ENCODE measurements around the gene EIF4E. TPM values are rescaled to one million over a fixed set of nuclear protein-coding genes. Genes with fewer than 3 reads are reported as not detected.
"Not testable (repeated sequence)": the region's sequence is repeated elsewhere in the genome, so short reads cannot be mapped to it uniquely, and the experiment has no call there.

The EIF4E gene
- total and polyA plus RNA-seq, 2 experiments from 2014 or later: 122 to 124 TPM

- no peaks in the 10 kb centered on the region for H3K9me2 ChIP-seq (replicated peaks; ENCODE audit: insufficient read depth)
- no peak overlapping the region for H3K4me2 ChIP-seq
- H2AFZ ChIP-seq: no peak overlapping the region
- no peak overlapping the region for H3K27ac ChIP-seq
- no peaks in the 10 kb centered on the region for H4K20me1 ChIP-seq (ENCODE audit: insufficient read depth, poor library complexity, severe bottlenecking)
- no peaks in the 10 kb centered on the region for H3K27me3 ChIP-seq
- no peaks in the 10 kb centered on the region for H3K79me2 ChIP-seq
- no peaks in the 10 kb centered on the region for H3K9me3 ChIP-seq (ENCODE audit: low read depth)
- no peak for DNase-seq (ENCODE audit: low spot score)
- no peaks in the 10 kb centered on the region for H3K36me3 ChIP-seq (replicated peaks; ENCODE audit: insufficient read depth, low read depth)
- TF ChIP-seq EZH2phosphoT487 (IDR thresholded peaks at IDR 0.05; ENCODE audit: low read depth, severe bottlenecking, unreplicated experiment) (no peak), EZH2 (IDR thresholded peaks at IDR 0.05; ENCODE audit: borderline replicate concordance) (no peak), CTCF (IDR thresholded peaks at IDR 0.05; ENCODE audit: poor library complexity) (no peak)
- H3K4me3 ChIP-seq: no peak overlapping the region
- no peaks in the 10 kb centered on the region for H3K4me1 ChIP-seq (ENCODE audit: insufficient read depth)
These were observed 49.4 kb downstream of the EIF4E start for GRCh38 chr4:98879515-98879914.

GRCh38 chr4:98873059-98873458 is 55.9 kb downstream of the EIF4E start:
- H2AFZ ChIP-seq: no peak overlapping the region
- H3K36me3 ChIP-seq (replicated peaks; ENCODE audit: insufficient read depth, low read depth): no peaks in the 10 kb centered on the region
- no peak overlapping the region for H3K27ac ChIP-seq
- no peaks in the 10 kb centered on the region for H4K20me1 ChIP-seq (ENCODE audit: insufficient read depth, poor library complexity, severe bottlenecking)
- no peak for DNase-seq (ENCODE audit: low spot score)
- WGBS (ENCODE audit: low lambda C conversion rate, missing lambda C conversion rate): 98% methylated on average over 2 of the region's 2 CpGs
- no peaks in the 10 kb centered on the region for H3K9me2 ChIP-seq (replicated peaks; ENCODE audit: insufficient read depth)
- no peaks in the 10 kb centered on the region for H3K9me3 ChIP-seq (ENCODE audit: low read depth)
- H3K79me2 ChIP-seq: no peaks in the 10 kb centered on the region
- H3K4me1 ChIP-seq (ENCODE audit: insufficient read depth): no peaks in the 10 kb centered on the region
- no peak overlapping the region for H3K4me3 ChIP-seq
- TF ChIP-seq CTCF (IDR thresholded peaks at IDR 0.05; ENCODE audit: poor library complexity) (no peak), EZH2phosphoT487 (IDR thresholded peaks at IDR 0.05; ENCODE audit: low read depth, severe bottlenecking, unreplicated experiment) (no peak), EZH2 (IDR thresholded peaks at IDR 0.05; ENCODE audit: borderline replicate concordance) (no peak)
- H3K4me2 ChIP-seq: no peak overlapping the region
- no peaks in the 10 kb centered on the region for H3K27me3 ChIP-seq

GRCh38 chr4:98872120-98872906 is 56.6 kb downstream of the EIF4E start:
- 76% methylated on average over 3 of the region's 3 CpGs for WGBS (ENCODE audit: low lambda C conversion rate, missing lambda C conversion rate)
- not testable (repeated sequence) for H3K4me3 ChIP-seq, H2AFZ ChIP-seq

GRCh38 chr4:98867648-98868047 is 61.3 kb downstream of the EIF4E start:
- no peak overlapping the region for H2AFZ ChIP-seq
- WGBS (ENCODE audit: low lambda C conversion rate, missing lambda C conversion rate): 100% methylated on average over 1 of the region's 1 CpG
- H3K27me3 ChIP-seq: no peaks in the 10 kb centered on the region
- H4K20me1 ChIP-seq (ENCODE audit: insufficient read depth, poor library complexity, severe bottlenecking): no peaks in the 10 kb centered on the region
- no peak overlapping the region for H3K4me2 ChIP-seq
- H3K4me1 ChIP-seq (ENCODE audit: insufficient read depth): no peaks in the 10 kb centered on the region
- TF ChIP-seq EZH2phosphoT487 (IDR thresholded peaks at IDR 0.05; ENCODE audit: low read depth, severe bottlenecking, unreplicated experiment) (no peak), CTCF (IDR thresholded peaks at IDR 0.05; ENCODE audit: poor library complexity) (no peak), EZH2 (IDR thresholded peaks at IDR 0.05; ENCODE audit: borderline replicate concordance) (no peak)
- H3K27ac ChIP-seq: no peak overlapping the region
- H3K9me2 ChIP-seq (replicated peaks; ENCODE audit: insufficient read depth): no peaks in the 10 kb centered on the region
- no peaks in the 10 kb centered on the region for H3K79me2 ChIP-seq
- no peaks in the 10 kb centered on the region for H3K9me3 ChIP-seq (ENCODE audit: low read depth)
- no peak overlapping the region for H3K4me3 ChIP-seq
- no peak for DNase-seq (ENCODE audit: low spot score)
- no peaks in the 10 kb centered on the region for H3K36me3 ChIP-seq (replicated peaks; ENCODE audit: insufficient read depth, low read depth)

More at GRCh38 chr4:98872120-98872906, 56.6 kb downstream of the EIF4E start:
- H3K36me3 ChIP-seq (replicated peaks; ENCODE audit: insufficient read depth, low read depth); H3K9me3 ChIP-seq (ENCODE audit: low read depth); DNase-seq (ENCODE audit: low spot score); H4K20me1 ChIP-seq (ENCODE audit: insufficient read depth, poor library complexity, severe bottlenecking); H3K4me1 ChIP-seq (ENCODE audit: insufficient read depth); H3K27me3 ChIP-seq; H3K27ac ChIP-seq; H3K4me2 ChIP-seq; H3K9me2 ChIP-seq (replicated peaks; ENCODE audit: insufficient read depth); H3K79me2 ChIP-seq: not testable (repeated sequence)

Measured in hepatocyte (in vitro differentiated cells).